A549 (cell line): ENCODE measurements around the gene PCDHGB2. TPM values are rescaled to one million over a fixed set of nuclear protein-coding genes. Genes with fewer than 3 reads are reported as not detected.
A peak's percentile ranks its signal among the peaks of the same experiment; 100 is the strongest.

ENCODE experiments used
- ATAC-seq, 2 experiments: fragments of 200-7000 bp in 1 of 2; fragments of >200 bp in 1 of 2; cut with Nextera tagmentation in 1 of 2; cut with Tn5 transposase in 1 of 2; 3 replicates each; pipeline versions ENCODE4 v1.8.0 to v1.9.1; 2018 to 2020; ENCODE audit warnings: mild to moderate bottlenecking in 1 of 2, moderate library complexity in 1 of 2
- CTCF ChIA-PET: fragments of 300-600 bp; sonication (Branson Sonifier 250); formaldehyde crosslinking; extraction: SDS; loops from one replicate; lab custom pipeline; 2021; ENCODE audit warnings: antibody characterized with exemption, inconsistent platforms; lab: Yijun Ruan, JAX
- POLR2A ChIA-PET: fragments of 350-600 bp; formaldehyde crosslinking; extraction: SDS; loops from one replicate; lab custom pipeline; 2021; ENCODE audit warnings: antibody characterized with exemption, inconsistent platforms; lab: Yijun Ruan, JAX
- DNase-seq, 2 experiments: peaks; one replicate each; pipeline versions ENCODE4 v3.0.0 to v3.0.0-alpha.2; 2011 to 2016; ENCODE audit warnings: low read depth in 1 of 2, low spot score in 1 of 2
- FAIRE-seq: peaks from 2 replicates; lab custom pipeline; 2011; peaks lifted over from hg19 to GRCh38; lab: Jason Lieb, UNC
- H3K27ac ChIP-seq, 2 experiments: fragments of >200 bp; sonication (Bioruptor Twin); formaldehyde crosslinking; 3 replicates each; pipeline ENCODE4 v1.5.1; 2016 to 2017
- H3K4me1 ChIP-seq: fragments of >200 bp; sonication (Bioruptor Twin); formaldehyde crosslinking; 3 replicates; pipeline ENCODE4 v1.6.1; 2016
- H3K4me2 ChIP-seq: fragments of >200 bp; sonication (Bioruptor Twin); formaldehyde crosslinking; 3 replicates; pipeline ENCODE4 v1.6.1; 2016
- H3K4me3 ChIP-seq: fragments of >200 bp; sonication (Bioruptor Twin); formaldehyde crosslinking; 3 replicates; pipeline ENCODE4 v1.5.1; 2016
- H3K9me3 ChIP-seq: fragments of >200 bp; sonication (Bioruptor Twin); formaldehyde crosslinking; 3 replicates; pipeline ENCODE4 v1.6.1; 2016
- CBX8 ChIP-seq: fragments of 200-600 bp; sonication (generic); IDR thresholded peaks from 2 replicates; pipeline ENCODE4 v1.6.1; 2016
- EHF ChIP-seq: fragments of 250-450 bp; sonication (Bioruptor Pico); IDR thresholded peaks from 2 replicates; pipeline ENCODE4 v1.5.0; 2020; ENCODE audit warnings: mild to moderate bottlenecking
- FOSL2 ChIP-seq, 2 experiments: fragments of 450-650 bp in 1 of 2; fragments of >200 bp in 1 of 2; sonication (Bioruptor Twin) in 1 of 2; formaldehyde crosslinking; IDR thresholded peaks; 2 replicates each; pipeline versions ENCODE4 v1.5.0 to v1.6.1; 2016 to 2020; ENCODE audit warnings: mild to moderate bottlenecking in 1 of 2, moderate library complexity in 1 of 2
- HDAC2 ChIP-seq: fragments of 200-600 bp; sonication (generic); IDR thresholded peaks from 2 replicates; pipeline ENCODE4 v1.6.1; 2016
- HOXB13 ChIP-seq: fragments of 250-450 bp; sonication (Bioruptor Pico); IDR thresholded peaks from 2 replicates; pipeline ENCODE4 v1.5.0; 2020; ENCODE audit warnings: low read depth, mild to moderate bottlenecking, moderate library complexity
- JUNB ChIP-seq: fragments of >200 bp; sonication (Bioruptor Twin); formaldehyde crosslinking; IDR thresholded peaks from 2 replicates; pipeline ENCODE4 v1.6.1; 2016
- KDM5A ChIP-seq: fragments of 200-600 bp; sonication (generic); IDR thresholded peaks from 2 replicates; pipeline ENCODE4 v1.6.1; 2016; ENCODE audit warnings: antibody characterized with exemption, mild to moderate bottlenecking
- MAZ ChIP-seq: fragments of 150-350 bp; IDR thresholded peaks from 2 replicates; pipeline ENCODE4 v1.6.1; 2014; ENCODE audit warnings: antibody characterized with exemption, low read depth, low read length, borderline replicate concordance
- MYC ChIP-seq: IDR thresholded peaks from 2 replicates; pipeline ENCODE4 v1.6.1; 2012; ENCODE audit warnings: mild to moderate bottlenecking, inconsistent platforms, low read length, improper control_type of control experiment, borderline replicate concordance
- RAD21 ChIP-seq, 2 experiments: fragments of >200 bp in 1 of 2; sonication (Bioruptor Twin) in 1 of 2; formaldehyde crosslinking in 1 of 2; IDR thresholded peaks in 1 of 2; conservative IDR thresholded peaks in 1 of 2; 2 replicates in 1 of 2; 3 replicates in 1 of 2; pipeline ENCODE4 v1.6.1; 2012 to 2018; ENCODE audit warnings: inconsistent platforms in 1 of 2
- RCOR1 ChIP-seq: fragments of 150-350 bp; IDR thresholded peaks from 2 replicates; pipeline ENCODE4 v1.6.1; 2014; ENCODE audit warnings: antibody characterized with exemption, low read length, low read depth
- ZFP36 ChIP-seq: fragments of 450-650 bp; IDR thresholded peaks from 2 replicates; pipeline ENCODE4 v1.6.1; 2014; ENCODE audit warnings: borderline replicate concordance; ENCODE audit not compliant: partially characterized antibody
- ZSCAN20 ChIP-seq: fragments of 250-450 bp; sonication (Bioruptor Pico); IDR thresholded peaks from 2 replicates; pipeline ENCODE4 v1.8.0; 2022; ENCODE audit warnings: mild to moderate bottlenecking, moderate library complexity
- WGBS: methylation state at CpG from one replicate; pipeline ENCODE4 v1.1.6; 2017; ENCODE audit errors: missing lambda C conversion rate; 5-methylcytosine and 5-hydroxymethylcytosine counted together
- polyA plus RNA-seq, 4 experiments: library from polyadenylated mRNA; depleted of rRNA in 3 of 4; stranded (reverse); fragments of >200 nt; fragmentation: RNase III in 1 of 4; extraction: RNeasy Plus Mini Kit Qiagen cat#74134 plus additional on column Dnase treatment in 1 of 4; gene quantifications; 2 replicates in 3 of 4; 3 replicates in 1 of 4; pipeline ENCODE4 v1.2.3, GENCODE V29; 2011 to 2017
- TF ChIP-seq, protein P1 (sequence below): fragments of >200 bp; sonication (Bioruptor Twin); formaldehyde crosslinking; IDR thresholded peaks from 3 replicates; pipeline ENCODE4 v1.5.1; 2016
- TF ChIP-seq, protein P2 (sequence below): IDR thresholded peaks from 2 replicates; pipeline ENCODE4 v1.6.1; 2012; ENCODE audit warnings: low read depth, borderline replicate concordance
- TF ChIP-seq, protein P3 (sequence below): IDR thresholded peaks from 2 replicates; pipeline ENCODE4 v1.6.1; 2012
- TF ChIP-seq, protein P4 (sequence below): fragments of 250-450 bp; sonication (Bioruptor Pico); IDR thresholded peaks from 2 replicates; pipeline ENCODE4 v1.5.0; 2021; ENCODE audit warnings: mild to moderate bottlenecking, moderate library complexity, borderline replicate concordance

Gene PCDHGB2
- polyA plus RNA-seq, 2 of the 4 experiments (the other 2 are of a cell fraction): 0.04 to 0.36 TPM

DNA sequence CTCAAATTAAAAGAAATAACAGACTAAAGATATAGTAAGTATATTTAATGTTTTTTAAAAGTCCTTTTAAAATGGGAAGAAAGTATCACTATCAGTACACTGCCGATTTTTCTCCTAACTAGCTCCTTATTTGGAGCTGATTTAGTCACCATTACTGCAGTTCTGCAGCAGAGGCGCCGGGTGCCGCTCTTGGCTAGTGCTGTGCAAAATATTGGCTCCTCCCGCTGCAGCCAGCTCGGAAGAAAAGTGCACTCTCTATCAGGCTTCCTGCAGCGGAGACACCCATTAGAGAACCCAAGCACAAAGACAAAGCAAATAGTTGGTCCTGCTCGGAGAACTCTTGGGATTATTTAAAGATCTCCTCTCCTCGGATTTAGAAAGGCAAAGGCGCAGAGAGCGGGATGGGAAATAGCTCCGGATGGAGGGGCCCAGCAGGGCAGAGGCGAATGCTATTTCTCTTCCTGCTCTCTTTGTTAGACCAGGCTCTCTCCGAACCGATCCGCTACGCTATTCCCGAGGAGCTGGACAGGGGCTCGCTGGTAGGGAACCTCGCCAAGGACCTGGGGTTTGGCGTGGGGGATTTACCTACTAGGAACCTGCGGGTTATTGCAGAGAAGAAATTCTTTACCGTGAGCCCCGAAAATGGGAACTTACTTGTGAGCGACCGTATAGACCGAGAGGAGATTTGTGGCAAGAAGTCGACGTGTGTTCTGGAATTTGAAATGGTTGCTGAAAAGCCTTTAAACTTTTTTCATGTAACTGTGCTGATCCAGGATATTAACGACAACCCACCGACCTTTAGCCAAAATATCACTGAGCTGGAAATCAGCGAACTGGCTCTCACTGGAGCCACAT lies 10.4 kb downstream of the PCDHGB2 start, which contains the start of gene PCDHGB3:
TSS of gene PCDHGB3 (plus strand) at position 249 of the 855 bp plus-strand sequence. CDS start at position 402, 153 bp downstream.
- peak within 1 kb of the TSS; percentile 29 for H3K4me3 ChIP-seq
- TF ChIP-seq, protein P1, sequence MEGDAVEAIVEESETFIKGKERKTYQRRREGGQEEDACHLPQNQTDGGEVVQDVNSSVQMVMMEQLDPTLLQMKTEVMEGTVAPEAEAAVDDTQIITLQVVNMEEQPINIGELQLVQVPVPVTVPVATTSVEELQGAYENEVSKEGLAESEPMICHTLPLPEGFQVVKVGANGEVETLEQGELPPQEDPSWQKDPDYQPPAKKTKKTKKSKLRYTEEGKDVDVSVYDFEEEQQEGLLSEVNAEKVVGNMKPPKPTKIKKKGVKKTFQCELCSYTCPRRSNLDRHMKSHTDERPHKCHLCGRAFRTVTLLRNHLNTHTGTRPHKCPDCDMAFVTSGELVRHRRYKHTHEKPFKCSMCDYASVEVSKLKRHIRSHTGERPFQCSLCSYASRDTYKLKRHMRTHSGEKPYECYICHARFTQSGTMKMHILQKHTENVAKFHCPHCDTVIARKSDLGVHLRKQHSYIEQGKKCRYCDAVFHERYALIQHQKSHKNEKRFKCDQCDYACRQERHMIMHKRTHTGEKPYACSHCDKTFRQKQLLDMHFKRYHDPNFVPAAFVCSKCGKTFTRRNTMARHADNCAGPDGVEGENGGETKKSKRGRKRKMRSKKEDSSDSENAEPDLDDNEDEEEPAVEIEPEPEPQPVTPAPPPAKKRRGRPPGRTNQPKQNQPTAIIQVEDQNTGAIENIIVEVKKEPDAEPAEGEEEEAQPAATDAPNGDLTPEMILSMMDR: peak; percentile 28; the same call in 2 of the 3 replicates
- TF ChIP-seq RAD21 (conservative IDR thresholded peaks at IDR 0.05 in 1 of 2, IDR thresholded peaks at IDR 0.05 in 1 of 2) (peak; percentile 50 to 52), ZFP36 (no peak), KDM5A (no peak)
- peak within 1 kb of the TSS; percentile 2 to 54; a peak in 2 of 6 replicates for H3K27ac ChIP-seq
- H3K9me3 ChIP-seq: peaks cover 55% of the 10 kb centered on the region
- ChIA-PET POLR2A (interaction anchor here (0.6 to 1.7 kb wide), 5 partner anchors 13 to 606 kb away, joined by 3 to 8 read pairs (median 4); partner anchors contain the start of genes PCDHGA7 and TAF7), CTCF (interaction anchor here (0.5 to 3.5 kb wide), 27 partner anchors 10 to 587 kb away, joined by 3 to 21 read pairs (median 4); partner anchors contain the start of genes PCDHGA7, PCDHGA8, PCDHGB1 and PCDHGB4)
- ATAC-seq (peak; percentile 90 to 96), FAIRE-seq (no peak), DNase-seq (peak in 1 of 2 experiments; percentile 55)
- whole genome bisulfite sequencing: 49% methylated on average over 32 of the region's 32 CpGs
- H3K4me1 ChIP-seq: no peaks in the 10 kb centered on the region
- H3K4me2 ChIP-seq: peak within 1 kb of the TSS; percentile 60

DNA sequence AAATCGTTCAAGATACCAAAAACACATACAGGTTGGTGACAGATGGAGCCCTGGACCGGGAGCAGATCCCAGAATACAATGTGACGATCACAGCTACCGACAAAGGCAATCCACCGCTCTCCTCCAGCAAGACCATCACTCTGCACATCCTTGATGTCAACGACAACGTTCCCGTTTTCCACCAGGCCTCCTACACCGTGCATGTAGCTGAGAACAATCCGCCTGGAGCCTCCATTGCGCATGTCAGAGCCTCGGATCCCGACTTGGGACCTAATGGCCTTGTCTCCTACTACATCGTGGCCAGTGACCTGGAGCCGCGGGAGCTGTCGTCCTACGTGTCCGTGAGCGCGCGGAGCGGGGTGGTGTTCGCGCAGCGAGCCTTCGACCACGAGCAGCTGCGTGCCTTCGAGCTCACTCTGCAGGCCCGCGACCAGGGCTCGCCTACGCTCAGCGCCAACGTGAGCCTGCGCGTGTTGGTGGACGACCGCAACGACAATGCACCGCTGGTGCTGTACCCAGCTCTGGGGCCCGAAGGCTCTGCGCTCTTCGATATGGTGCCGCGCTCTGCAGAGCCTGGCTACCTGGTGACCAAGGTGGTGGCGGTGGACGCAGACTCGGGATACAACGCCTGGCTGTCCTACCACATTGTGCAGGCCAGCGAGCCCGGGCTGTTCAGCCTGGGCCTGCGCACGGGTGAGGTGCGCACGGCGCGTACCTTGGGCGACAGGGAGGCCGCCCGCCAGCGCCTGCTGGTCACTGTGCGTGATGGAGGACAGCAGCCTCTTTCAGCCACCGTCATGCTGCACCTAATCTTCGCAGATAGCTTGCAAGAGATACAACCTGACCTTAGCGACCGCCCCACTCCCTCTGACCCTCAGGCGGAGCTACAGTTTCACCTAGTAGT lies 12.0 kb downstream of the PCDHGB2 start:
- TF ChIP-seq, protein P2, sequence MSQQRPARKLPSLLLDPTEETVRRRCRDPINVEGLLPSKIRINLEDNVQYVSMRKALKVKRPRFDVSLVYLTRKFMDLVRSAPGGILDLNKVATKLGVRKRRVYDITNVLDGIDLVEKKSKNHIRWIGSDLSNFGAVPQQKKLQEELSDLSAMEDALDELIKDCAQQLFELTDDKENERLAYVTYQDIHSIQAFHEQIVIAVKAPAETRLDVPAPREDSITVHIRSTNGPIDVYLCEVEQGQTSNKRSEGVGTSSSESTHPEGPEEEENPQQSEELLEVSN: no peak
- TF ChIP-seq JUNB (no peak), MAZ (no peak), EHF (CRISPR knock-in tag) (no peak), MYC (no peak), FOSL2 (IDR thresholded peaks at IDR 0.05) (no peak), FOSL2 (CRISPR knock-in tag; IDR thresholded peaks at IDR 0.05) (no peak), ZFP36 (no peak), RCOR1 (no peak), HDAC2 (no peak), HOXB13 (no peak), CBX8 (no peak), ZSCAN20 (CRISPR knock-in tag) (no peak)
- TF ChIP-seq, protein P3, sequence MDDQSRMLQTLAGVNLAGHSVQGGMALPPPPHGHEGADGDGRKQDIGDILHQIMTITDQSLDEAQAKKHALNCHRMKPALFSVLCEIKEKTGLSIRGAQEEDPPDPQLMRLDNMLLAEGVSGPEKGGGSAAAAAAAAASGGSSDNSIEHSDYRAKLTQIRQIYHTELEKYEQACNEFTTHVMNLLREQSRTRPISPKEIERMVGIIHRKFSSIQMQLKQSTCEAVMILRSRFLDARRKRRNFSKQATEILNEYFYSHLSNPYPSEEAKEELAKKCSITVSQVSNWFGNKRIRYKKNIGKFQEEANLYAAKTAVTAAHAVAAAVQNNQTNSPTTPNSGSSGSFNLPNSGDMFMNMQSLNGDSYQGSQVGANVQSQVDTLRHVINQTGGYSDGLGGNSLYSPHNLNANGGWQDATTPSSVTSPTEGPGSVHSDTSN: no peak
- TF ChIP-seq, protein P4, sequence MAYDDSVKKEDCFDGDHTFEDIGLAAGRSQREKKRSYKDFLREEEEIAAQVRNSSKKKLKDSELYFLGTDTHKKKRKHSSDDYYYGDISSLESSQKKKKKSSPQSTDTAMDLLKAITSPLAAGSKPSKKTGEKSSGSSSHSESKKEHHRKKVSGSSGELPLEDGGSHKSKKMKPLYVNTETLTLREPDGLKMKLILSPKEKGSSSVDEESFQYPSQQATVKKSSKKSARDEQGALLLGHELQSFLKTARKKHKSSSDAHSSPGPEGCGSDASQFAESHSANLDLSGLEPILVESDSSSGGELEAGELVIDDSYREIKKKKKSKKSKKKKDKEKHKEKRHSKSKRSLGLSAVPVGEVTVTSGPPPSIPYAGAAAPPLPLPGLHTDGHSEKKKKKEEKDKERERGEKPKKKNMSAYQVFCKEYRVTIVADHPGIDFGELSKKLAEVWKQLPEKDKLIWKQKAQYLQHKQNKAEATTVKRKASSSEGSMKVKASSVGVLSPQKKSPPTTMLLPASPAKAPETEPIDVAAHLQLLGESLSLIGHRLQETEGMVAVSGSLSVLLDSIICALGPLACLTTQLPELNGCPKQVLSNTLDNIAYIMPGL: no peak
- DNase-seq: no peak
- no peak overlapping the region for H3K4me2 ChIP-seq
- no peak for ATAC-seq
- FAIRE-seq: no peak
- no peak overlapping the region for H3K4me3 ChIP-seq
- POLR2A ChIA-PET: no interaction called here
- H3K9me3 ChIP-seq: peaks cover 48% of the 10 kb centered on the region
- no peak overlapping the region for H3K27ac ChIP-seq
- no peaks in the 10 kb centered on the region for H3K4me1 ChIP-seq
- CTCF ChIA-PET: interaction anchor here (1.1 to 3.5 kb wide), 11 partner anchors 14 to 278 kb away, joined by 3 to 21 read pairs (median 16); partner anchors contain the start of genes DIAPH1, PCDHGA1, PCDHGB1 and PCDHGB4
- WGBS: 76% methylated on average over 49 of the region's 69 CpGs
